ENCODE data around the gene VAMP1. TPM values are rescaled to one million over a fixed set of nuclear protein-coding genes. Genes with fewer than 3 reads are reported as not detected.
"Not testable (repeated sequence)": the region's sequence is repeated elsewhere in the genome, so short reads cannot be mapped to it uniquely, and the experiment has no call there.

VAMP1 gene
- polyA plus RNA-seq, 1 donor = 9.6 TPM

- Histone ChIP-seq H3K36me3 (ENCODE audit: control insufficient read depth, insufficient read depth, low read length) (peaks cover 13% of the 10 kb centered on the region), H3K4me3 (ENCODE audit: low read length) (peak overlapping the region; percentile 63), H3K9me3 (ENCODE audit: control insufficient read depth, low read depth, low read length) (peaks cover 4% of the 10 kb centered on the region), H3K4me1 (ENCODE audit: control insufficient read depth, insufficient read depth, low read length) (peaks cover 8% of the 10 kb centered on the region), H3K27me3 (ENCODE audit: control insufficient read depth, insufficient read depth, low read length) (no peaks in the 10 kb centered on the region), H3K27ac (ENCODE audit: low read length) (peak overlapping the region; percentile 50)
- DNase-seq = no peak
- WGBS (ENCODE audit: insufficient coverage, low lambda C conversion rate) = 50% methylated on average over 2 of the region's 16 CpGs
Observed at GRCh38 chr12:6469609-6470374, 685 bp downstream of the VAMP1 start.

GRCh38 chr12:6469092-6469491 is 1.4 kb downstream of the VAMP1 start:
- Histone ChIP-seq H3K27me3 (ENCODE audit: control insufficient read depth, insufficient read depth, low read length) (no peaks in the 10 kb centered on the region), H3K36me3 (ENCODE audit: control insufficient read depth, insufficient read depth, low read length) (peaks cover 20% of the 10 kb centered on the region), H3K9me3 (ENCODE audit: control insufficient read depth, low read depth, low read length) (peaks cover 4% of the 10 kb centered on the region), H3K27ac (ENCODE audit: low read length) (no peak overlapping the region), H3K4me1 (ENCODE audit: control insufficient read depth, insufficient read depth, low read length) (peaks cover 8% of the 10 kb centered on the region), H3K4me3 (ENCODE audit: low read length) (no peak overlapping the region)
- WGBS (ENCODE audit: insufficient coverage, low lambda C conversion rate) = 95% methylated on average over 5 of the region's 6 CpGs
- no peak for DNase-seq

- Histone ChIP-seq H3K27me3 (ENCODE audit: control insufficient read depth, insufficient read depth, low read length) (no peaks in the 10 kb centered on the region), H3K9me3 (ENCODE audit: control insufficient read depth, low read depth, low read length) (peaks cover 4% of the 10 kb centered on the region), H3K36me3 (ENCODE audit: control insufficient read depth, insufficient read depth, low read length) (peaks cover 28% of the 10 kb centered on the region), H3K4me3 (ENCODE audit: low read length) (no peak overlapping the region), H3K4me1 (ENCODE audit: control insufficient read depth, insufficient read depth, low read length) (peaks cover 8% of the 10 kb centered on the region), H3K27ac (ENCODE audit: low read length) (no peak overlapping the region)
- no peak for DNase-seq
Observed at GRCh38 chr12:6468283-6468575, 2.2 kb downstream of the VAMP1 start.

GRCh38 chr12:6467571-6468282 is 2.8 kb downstream of the VAMP1 start:
- H3K4me3 ChIP-seq (ENCODE audit: low read length); H3K27ac ChIP-seq (ENCODE audit: low read length); H3K4me1 ChIP-seq (ENCODE audit: control insufficient read depth, insufficient read depth, low read length); H3K9me3 ChIP-seq (ENCODE audit: control insufficient read depth, low read depth, low read length); H3K27me3 ChIP-seq (ENCODE audit: control insufficient read depth, insufficient read depth, low read length); DNase-seq: not testable (repeated sequence)
- no CpG with 5 or more reads among the region's 9 CpGs for WGBS (ENCODE audit: insufficient coverage, low lambda C conversion rate)
- peaks cover 33% of the 10 kb centered on the region for H3K36me3 ChIP-seq (ENCODE audit: control insufficient read depth, insufficient read depth, low read length)

GRCh38 chr12:6466751-6467150 is 3.7 kb downstream of the VAMP1 start:
- not testable (repeated sequence) for DNase-seq; H3K4me1 ChIP-seq (ENCODE audit: control insufficient read depth, insufficient read depth, low read length); H3K27ac ChIP-seq (ENCODE audit: low read length); H3K4me3 ChIP-seq (ENCODE audit: low read length); H3K9me3 ChIP-seq (ENCODE audit: control insufficient read depth, low read depth, low read length); H3K27me3 ChIP-seq (ENCODE audit: control insufficient read depth, insufficient read depth, low read length)
- peaks cover 43% of the 10 kb centered on the region for H3K36me3 ChIP-seq (ENCODE audit: control insufficient read depth, insufficient read depth, low read length)
- no CpG with 5 or more reads among the region's 4 CpGs for WGBS (ENCODE audit: insufficient coverage, low lambda C conversion rate)

- H3K4me1 ChIP-seq (ENCODE audit: control insufficient read depth, insufficient read depth, low read length) = peaks cover 5% of the 10 kb centered on the region
- no peaks in the 10 kb centered on the region for H3K27me3 ChIP-seq (ENCODE audit: control insufficient read depth, insufficient read depth, low read length)
- no peak overlapping the region for H3K4me3 ChIP-seq (ENCODE audit: low read length)
- WGBS (ENCODE audit: insufficient coverage, low lambda C conversion rate) = no CpG with 5 or more reads among the region's 5 CpGs
- peaks cover 4% of the 10 kb centered on the region for H3K9me3 ChIP-seq (ENCODE audit: control insufficient read depth, low read depth, low read length)
- DNase-seq = no peak
- H3K36me3 ChIP-seq (ENCODE audit: control insufficient read depth, insufficient read depth, low read length) = peaks cover 48% of the 10 kb centered on the region
- no peak overlapping the region for H3K27ac ChIP-seq (ENCODE audit: low read length)
Observed at GRCh38 chr12:6466184-6466573, 4.3 kb downstream of the VAMP1 start.

GRCh38 chr12:6465467-6466183 is 4.9 kb downstream of the VAMP1 start:
- no peak overlapping the region for H3K4me3 ChIP-seq (ENCODE audit: low read length)
- peaks cover 54% of the 10 kb centered on the region for H3K36me3 ChIP-seq (ENCODE audit: control insufficient read depth, insufficient read depth, low read length)
- H3K27me3 ChIP-seq (ENCODE audit: control insufficient read depth, insufficient read depth, low read length) = no peaks in the 10 kb centered on the region
- peaks cover 4% of the 10 kb centered on the region for H3K9me3 ChIP-seq (ENCODE audit: control insufficient read depth, low read depth, low read length)
- H3K4me1 ChIP-seq (ENCODE audit: control insufficient read depth, insufficient read depth, low read length) = peaks cover 3% of the 10 kb centered on the region
- DNase-seq = peak; percentile 41 to 44
- H3K27ac ChIP-seq (ENCODE audit: low read length) = no peak overlapping the region
- WGBS (ENCODE audit: insufficient coverage, low lambda C conversion rate) = no CpG with 5 or more reads among the region's 6 CpGs

- peaks cover 65% of the 10 kb centered on the region for H3K36me3 ChIP-seq (ENCODE audit: control insufficient read depth, insufficient read depth, low read length)
- H3K4me3 ChIP-seq (ENCODE audit: low read length) = no peak overlapping the region
- no peaks in the 10 kb centered on the region for H3K4me1 ChIP-seq (ENCODE audit: control insufficient read depth, insufficient read depth, low read length)
- H3K27me3 ChIP-seq (ENCODE audit: control insufficient read depth, insufficient read depth, low read length) = no peaks in the 10 kb centered on the region
- H3K9me3 ChIP-seq (ENCODE audit: control insufficient read depth, low read depth, low read length) = no peaks in the 10 kb centered on the region
- no CpG with 5 or more reads among the region's 8 CpGs for WGBS (ENCODE audit: insufficient coverage, low lambda C conversion rate)
- no peak for DNase-seq
- H3K27ac ChIP-seq (ENCODE audit: low read length) = no peak overlapping the region
Observed at GRCh38 chr12:6464531-6464930, 5.9 kb downstream of the VAMP1 start.

GRCh38 chr12:6463858-6464257 is 6.6 kb downstream of the VAMP1 start:
- Histone ChIP-seq H3K27ac (ENCODE audit: low read length) (no peak overlapping the region), H3K4me1 (ENCODE audit: control insufficient read depth, insufficient read depth, low read length) (no peaks in the 10 kb centered on the region), H3K36me3 (ENCODE audit: control insufficient read depth, insufficient read depth, low read length) (peaks cover 71% of the 10 kb centered on the region), H3K27me3 (ENCODE audit: control insufficient read depth, insufficient read depth, low read length) (no peaks in the 10 kb centered on the region), H3K9me3 (ENCODE audit: control insufficient read depth, low read depth, low read length) (no peaks in the 10 kb centered on the region), H3K4me3 (ENCODE audit: low read length) (no peak overlapping the region)
- 100% methylated on average over 1 of the region's 6 CpGs for WGBS (ENCODE audit: insufficient coverage, low lambda C conversion rate)
- DNase-seq = no peak

GRCh38 chr12:6463216-6463615 is 7.3 kb downstream of the VAMP1 start:
- H3K27me3 ChIP-seq (ENCODE audit: control insufficient read depth, insufficient read depth, low read length) = no peaks in the 10 kb centered on the region
- H3K4me3 ChIP-seq (ENCODE audit: low read length) = no peak overlapping the region
- no CpG with 5 or more reads among the region's 7 CpGs for WGBS (ENCODE audit: insufficient coverage, low lambda C conversion rate)
- peaks cover 78% of the 10 kb centered on the region for H3K36me3 ChIP-seq (ENCODE audit: control insufficient read depth, insufficient read depth, low read length)
- no peaks in the 10 kb centered on the region for H3K9me3 ChIP-seq (ENCODE audit: control insufficient read depth, low read depth, low read length)
- no peak for DNase-seq
- no peaks in the 10 kb centered on the region for H3K4me1 ChIP-seq (ENCODE audit: control insufficient read depth, insufficient read depth, low read length)
- no peak overlapping the region for H3K27ac ChIP-seq (ENCODE audit: low read length)

All from large intestine (tissue), 3 donors.